ENCODE results near the gene BNIPL.

The BNIPL gene

DNA sequence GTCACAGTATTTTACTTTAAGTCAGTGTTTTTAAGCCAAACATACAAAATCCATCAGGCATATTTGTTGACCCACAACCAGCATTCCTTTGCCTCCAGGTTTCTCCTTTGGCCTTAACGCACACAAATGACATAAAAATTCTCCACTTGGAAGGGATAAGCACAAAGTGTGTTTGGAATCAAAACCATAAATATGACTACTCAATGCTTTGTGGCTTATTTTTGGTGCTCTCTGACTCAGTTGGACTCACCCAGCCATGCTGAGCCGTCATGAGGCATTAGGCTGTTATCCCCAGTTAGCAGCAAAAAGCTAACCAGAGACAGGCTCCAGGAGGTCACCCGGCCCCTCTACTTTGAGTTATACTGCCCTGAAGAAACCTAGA is 27.2 kb upstream of the BNIPL start:
- H3K4me2 ChIP-seq (ENCODE audit: low read length): peak overlapping the region; percentile 85
- peak overlapping the region; percentile 97 for H2AFZ ChIP-seq (ENCODE audit: low read depth, low read length)
- H3K9ac ChIP-seq (ENCODE audit: low read length): peak overlapping the region; percentile 94
- no peaks in the 10 kb centered on the region for H3K27me3 ChIP-seq (ENCODE audit: low read depth, low read length)
- H3K79me2 ChIP-seq (ENCODE audit: low read length): peaks cover 14% of the 10 kb centered on the region; the same call in 1 of the 2 replicates
- TF ChIP-seq, protein P1, sequence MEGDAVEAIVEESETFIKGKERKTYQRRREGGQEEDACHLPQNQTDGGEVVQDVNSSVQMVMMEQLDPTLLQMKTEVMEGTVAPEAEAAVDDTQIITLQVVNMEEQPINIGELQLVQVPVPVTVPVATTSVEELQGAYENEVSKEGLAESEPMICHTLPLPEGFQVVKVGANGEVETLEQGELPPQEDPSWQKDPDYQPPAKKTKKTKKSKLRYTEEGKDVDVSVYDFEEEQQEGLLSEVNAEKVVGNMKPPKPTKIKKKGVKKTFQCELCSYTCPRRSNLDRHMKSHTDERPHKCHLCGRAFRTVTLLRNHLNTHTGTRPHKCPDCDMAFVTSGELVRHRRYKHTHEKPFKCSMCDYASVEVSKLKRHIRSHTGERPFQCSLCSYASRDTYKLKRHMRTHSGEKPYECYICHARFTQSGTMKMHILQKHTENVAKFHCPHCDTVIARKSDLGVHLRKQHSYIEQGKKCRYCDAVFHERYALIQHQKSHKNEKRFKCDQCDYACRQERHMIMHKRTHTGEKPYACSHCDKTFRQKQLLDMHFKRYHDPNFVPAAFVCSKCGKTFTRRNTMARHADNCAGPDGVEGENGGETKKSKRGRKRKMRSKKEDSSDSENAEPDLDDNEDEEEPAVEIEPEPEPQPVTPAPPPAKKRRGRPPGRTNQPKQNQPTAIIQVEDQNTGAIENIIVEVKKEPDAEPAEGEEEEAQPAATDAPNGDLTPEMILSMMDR (IDR thresholded peaks at IDR 0.05; ENCODE audit: low read depth, low read length): no peak
- TF ChIP-seq EZH2phosphoT487 (IDR thresholded peaks at IDR 0.05; ENCODE audit: low read depth): no peak
- peaks cover 33% of the 10 kb centered on the region for H3K4me1 ChIP-seq (ENCODE audit: low read length)
- peak overlapping the region; percentile 90 for H3K4me3 ChIP-seq (ENCODE audit: low read length)
- H3K9me3 ChIP-seq (ENCODE audit: insufficient read depth, low read length): no peaks in the 10 kb centered on the region
- H4K20me1 ChIP-seq (ENCODE audit: insufficient read depth, low read length): no peaks in the 10 kb centered on the region
- H3K36me3 ChIP-seq (replicated peaks; ENCODE audit: low read depth, low read length): no peaks in the 10 kb centered on the region
- H3K27ac ChIP-seq (ENCODE audit: low read length): no peak overlapping the region

DNA sequence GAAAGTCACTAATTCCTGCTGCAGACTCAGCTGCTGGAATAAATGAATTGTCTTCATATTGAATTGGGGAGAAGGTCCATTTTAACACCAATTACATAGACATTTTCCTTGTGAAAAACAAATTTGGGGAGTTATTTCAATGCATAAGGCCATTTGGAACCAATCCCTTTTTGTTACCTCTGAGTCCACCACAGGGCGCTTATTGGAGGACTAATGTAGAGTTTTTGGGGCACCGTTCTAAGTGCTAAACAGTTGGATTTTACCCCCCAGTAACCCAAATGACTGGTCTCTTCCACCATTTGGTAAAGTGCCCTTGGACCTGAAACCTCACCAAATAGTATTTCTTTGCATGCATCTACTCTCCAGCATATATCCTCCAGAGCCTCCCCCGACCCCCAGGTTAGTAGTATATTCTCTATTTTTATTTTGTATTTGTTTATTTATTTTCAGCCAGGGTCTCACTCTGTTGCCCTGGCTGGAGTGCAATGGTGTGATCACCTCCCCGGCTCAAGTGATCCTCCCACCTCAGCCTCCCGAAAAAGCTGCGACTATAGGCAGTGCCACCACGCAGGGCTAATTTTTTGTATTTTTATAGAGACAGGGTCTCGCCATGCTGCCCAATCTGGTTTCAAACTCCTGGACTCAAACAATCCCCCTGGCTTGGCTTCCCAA is 26.6 kb upstream of the BNIPL start:
- Histone ChIP-seq H3K4me2 (ENCODE audit: low read length) (peak overlapping the region; percentile 85), H3K36me3 (replicated peaks; ENCODE audit: low read depth, low read length) (no peaks in the 10 kb centered on the region), H3K9me3 (ENCODE audit: insufficient read depth, low read length) (no peaks in the 10 kb centered on the region), H4K20me1 (ENCODE audit: insufficient read depth, low read length) (no peaks in the 10 kb centered on the region), H3K27me3 (ENCODE audit: low read depth, low read length) (no peaks in the 10 kb centered on the region), H3K4me1 (ENCODE audit: low read length) (peaks cover 33% of the 10 kb centered on the region), H3K79me2 (ENCODE audit: low read length) (peaks cover 14% of the 10 kb centered on the region; the same call in 1 of the 2 replicates), H3K9ac (ENCODE audit: low read length) (no peak overlapping the region), H3K27ac (ENCODE audit: low read length) (no peak overlapping the region), H2AFZ (ENCODE audit: low read depth, low read length) (no peak overlapping the region), H3K4me3 (ENCODE audit: low read length) (peak overlapping the region; percentile 90)
- no peak for TF ChIP-seq EZH2phosphoT487 (IDR thresholded peaks at IDR 0.05; ENCODE audit: low read depth)
- TF ChIP-seq, protein P1 (IDR thresholded peaks at IDR 0.05; ENCODE audit: low read depth, low read length): no peak

DNA sequence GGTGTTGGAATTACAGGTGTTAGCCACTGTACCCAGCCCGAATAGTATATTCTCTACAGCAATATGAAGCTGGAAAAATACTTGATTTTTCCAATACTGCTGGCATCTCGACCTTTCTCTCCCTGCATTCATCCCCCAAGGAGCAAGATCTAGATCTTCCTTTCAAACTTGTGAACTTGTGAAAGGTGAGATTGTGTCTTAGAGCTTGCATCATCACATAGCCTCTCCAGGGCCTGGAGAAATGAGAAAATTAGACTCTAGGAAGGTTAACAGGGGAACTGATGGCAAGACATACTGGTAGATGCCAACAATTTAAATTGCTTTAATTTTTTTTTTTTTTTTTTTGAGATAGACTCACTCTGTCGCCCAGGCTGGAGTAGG is 26.1 kb upstream of the BNIPL start:
- H3K79me2 ChIP-seq (ENCODE audit: low read length): peaks cover 14% of the 10 kb centered on the region; the same call in 1 of the 2 replicates
- no peak overlapping the region for H2AFZ ChIP-seq (ENCODE audit: low read depth, low read length)
- no peaks in the 10 kb centered on the region for H4K20me1 ChIP-seq (ENCODE audit: insufficient read depth, low read length)
- no peak overlapping the region for H3K4me2 ChIP-seq (ENCODE audit: low read length)
- no peak overlapping the region for H3K9ac ChIP-seq (ENCODE audit: low read length)
- TF ChIP-seq, protein P1 (IDR thresholded peaks at IDR 0.05; ENCODE audit: low read depth, low read length): no peak
- no peak for TF ChIP-seq EZH2phosphoT487 (IDR thresholded peaks at IDR 0.05; ENCODE audit: low read depth)
- no peaks in the 10 kb centered on the region for H3K36me3 ChIP-seq (replicated peaks; ENCODE audit: low read depth, low read length)
- no peaks in the 10 kb centered on the region for H3K9me3 ChIP-seq (ENCODE audit: insufficient read depth, low read length)
- no peak overlapping the region for H3K27ac ChIP-seq (ENCODE audit: low read length)
- H3K4me1 ChIP-seq (ENCODE audit: low read length): peaks cover 33% of the 10 kb centered on the region
- no peaks in the 10 kb centered on the region for H3K27me3 ChIP-seq (ENCODE audit: low read depth, low read length)
- H3K4me3 ChIP-seq (ENCODE audit: low read length): no peak overlapping the region

DNA sequence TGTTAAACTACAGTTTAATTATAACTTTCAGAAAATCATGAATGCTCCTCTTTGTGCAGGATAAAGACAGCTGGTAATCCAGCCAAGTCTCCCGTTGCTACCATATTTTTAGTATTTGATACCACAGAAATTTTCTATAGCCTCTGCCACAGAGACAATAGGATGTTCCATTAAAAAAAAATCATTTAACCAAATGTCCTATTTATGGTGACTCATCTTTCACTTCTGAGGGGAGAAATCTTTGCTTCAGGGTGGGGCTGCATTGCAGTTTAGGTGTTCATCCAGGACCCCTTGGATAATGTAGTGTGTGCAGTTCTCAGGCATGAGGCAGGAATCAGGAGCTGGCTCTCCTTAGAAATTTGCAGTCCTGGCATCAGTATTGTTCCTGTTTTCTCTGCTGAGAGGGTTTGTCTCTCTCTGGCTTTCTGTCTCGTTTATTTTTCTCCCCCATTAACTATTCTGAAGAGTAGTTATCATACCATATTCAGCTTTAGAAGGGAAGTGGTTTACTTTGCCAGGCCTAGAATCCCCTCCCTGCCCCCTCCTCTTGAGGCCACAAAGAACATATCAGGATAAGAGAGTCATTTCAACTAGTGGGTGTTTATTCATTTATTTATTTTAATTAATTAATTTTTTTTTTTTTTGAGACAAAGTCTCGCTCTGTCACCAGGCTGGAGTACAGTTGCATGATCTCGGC is 25.1 kb upstream of the BNIPL start:
- peaks cover 25% of the 10 kb centered on the region for H3K4me1 ChIP-seq (ENCODE audit: low read length)
- no peak overlapping the region for H3K4me3 ChIP-seq (ENCODE audit: low read length)
- no peak overlapping the region for H3K9ac ChIP-seq (ENCODE audit: low read length)
- TF ChIP-seq, protein P1 (IDR thresholded peaks at IDR 0.05; ENCODE audit: low read depth, low read length): no peak
- TF ChIP-seq EZH2phosphoT487 (IDR thresholded peaks at IDR 0.05; ENCODE audit: low read depth): no peak
- no peaks in the 10 kb centered on the region for H3K36me3 ChIP-seq (replicated peaks; ENCODE audit: low read depth, low read length)
- H3K4me2 ChIP-seq (ENCODE audit: low read length): no peak overlapping the region
- H3K79me2 ChIP-seq (ENCODE audit: low read length): peaks cover 14% of the 10 kb centered on the region; the same call in 1 of the 2 replicates
- no peak overlapping the region for H3K27ac ChIP-seq (ENCODE audit: low read length)
- no peaks in the 10 kb centered on the region for H4K20me1 ChIP-seq (ENCODE audit: insufficient read depth, low read length)
- H3K27me3 ChIP-seq (ENCODE audit: low read depth, low read length): no peaks in the 10 kb centered on the region
- no peak overlapping the region for H2AFZ ChIP-seq (ENCODE audit: low read depth, low read length)
- H3K9me3 ChIP-seq (ENCODE audit: insufficient read depth, low read length): no peaks in the 10 kb centered on the region
